ENCODE data around the gene ETS1. TPM values are rescaled to one million over a fixed set of nuclear protein-coding genes. Genes with fewer than 3 reads are reported as not detected.

Gene ETS1
- polyA plus RNA-seq, 2 of the 4 experiments (the other 2 are of a cell fraction), result 14.5 to 18.8 TPM

GRCh38 chr11:128582496-128583366 lies 4.6 kb downstream of the ETS1 start:
- no peaks in the 10 kb centered on the region for H3K9me3 ChIP-seq
- H3K27ac ChIP-seq, result no peak overlapping the region
- 43% methylated on average over 6 of the region's 8 CpGs for WGBS (ENCODE audit: missing lambda C conversion rate)
- ChIA-PET POLR2A (no interaction called here), CTCF (interaction anchor here (1.0 kb wide), 1 partner anchor 292 kb away, joined by 3 read pairs; no protein-coding TSS in a partner anchor)
- DNase-seq (ENCODE audit: low read depth in 1 of 2, low spot score in 1 of 2), result peak; percentile 15 to 39
- no peak for FAIRE-seq
- ATAC-seq, result peak; percentile 89 to 94
- TF ChIP-seq MAFK (IDR thresholded peaks at IDR 0.05; ENCODE audit: partially characterized antibody) (peak; percentile 4), EP300 (IDR thresholded peaks at IDR 0.05) (no peak), FOSL2 (IDR thresholded peaks at IDR 0.05) (no peak), FOSL2 (CRISPR knock-in tag; IDR thresholded peaks at IDR 0.05) (peak; percentile 21; the same call in 1 of the 2 replicates), USF2 (IDR thresholded peaks at IDR 0.05) (no peak)
- H3K4me1 ChIP-seq, result peaks cover 10% of the 10 kb centered on the region; the same call in 2 of the 3 replicates
- peak overlapping the region; percentile 43 for H3K4me2 ChIP-seq
- H3K4me3 ChIP-seq, result no peak overlapping the region

GRCh38 chr11:128581561-128582272 lies 5.6 kb downstream of the ETS1 start:
- H3K4me3 ChIP-seq, result no peak overlapping the region
- no peak for ATAC-seq
- ChIA-PET CTCF (interaction anchor here (1.0 kb wide), 1 partner anchor 291 kb away, joined by 3 read pairs; no protein-coding TSS in a partner anchor), POLR2A (no interaction called here)
- H3K4me2 ChIP-seq, result no peak overlapping the region
- no peak for FAIRE-seq
- peaks cover 10% of the 10 kb centered on the region; the same call in 2 of the 3 replicates for H3K4me1 ChIP-seq
- WGBS (ENCODE audit: missing lambda C conversion rate), result 78% methylated on average over 7 of the region's 7 CpGs
- H3K27ac ChIP-seq, result no peak overlapping the region
- TF ChIP-seq NFE2L2 (conservative IDR thresholded peaks at IDR 0.05; ENCODE audit: low read length), result no peak
- no peak for TF ChIP-seq ESRRA (IDR thresholded peaks at IDR 0.05; ENCODE audit: borderline replicate concordance, low read length)
- no peak for TF ChIP-seq ATOH8 (CRISPR knock-in tag; IDR thresholded peaks at IDR 0.05; ENCODE audit: low read depth)
- no peak for TF ChIP-seq E2F6 (IDR thresholded peaks at IDR 0.05; ENCODE audit: borderline replicate concordance, low read depth)
- no peak for TF ChIP-seq HDAC2 (IDR thresholded peaks at IDR 0.05)
- TF ChIP-seq HOXB13 (CRISPR knock-in tag; IDR thresholded peaks at IDR 0.05; ENCODE audit: low read depth), result no peak
- TF ChIP-seq FOXS1 (CRISPR knock-in tag; IDR thresholded peaks at IDR 0.05), result no peak
- no peak for TF ChIP-seq POLR2A (IDR thresholded peaks at IDR 0.05; ENCODE audit: low read length)
- DNase-seq (ENCODE audit: low read depth in 1 of 2, low spot score in 1 of 2), result no peak
- H3K9me3 ChIP-seq, result no peaks in the 10 kb centered on the region

- H3K9me3 ChIP-seq, result no peaks in the 10 kb centered on the region
- ChIA-PET POLR2A (no interaction called here), CTCF (interaction anchor here (1.0 kb wide), 1 partner anchor 51 kb away, joined by 3 read pairs; no protein-coding TSS in a partner anchor)
- no peak for DNase-seq (ENCODE audit: low read depth in 1 of 2, low spot score in 1 of 2)
- no peak overlapping the region for H3K4me2 ChIP-seq
- H3K4me3 ChIP-seq, result no peak overlapping the region
- no peak overlapping the region for H3K27ac ChIP-seq
- TF ChIP-seq ZNF302 (CRISPR knock-in tag; IDR thresholded peaks at IDR 0.05) (no peak), RNF2 (IDR thresholded peaks at IDR 0.05; ENCODE audit: borderline replicate concordance, low read depth) (no peak), MAZ (IDR thresholded peaks at IDR 0.05; ENCODE audit: borderline replicate concordance, low read depth, low read length) (no peak), MAX (IDR thresholded peaks at IDR 0.05) (no peak), KDM5A (IDR thresholded peaks at IDR 0.05) (no peak), EP300 (IDR thresholded peaks at IDR 0.05) (no peak), NR3C1 (IDR thresholded peaks at IDR 0.05) (no peak), CTCF (IDR thresholded peaks at IDR 0.05) (no peak), TFCP2L1 (CRISPR knock-in tag; IDR thresholded peaks at IDR 0.05) (no peak), FOSL2 (IDR thresholded peaks at IDR 0.05) (no peak), FOSL2 (CRISPR knock-in tag; IDR thresholded peaks at IDR 0.05) (no peak), E2F6 (IDR thresholded peaks at IDR 0.05; ENCODE audit: borderline replicate concordance, low read depth) (no peak), HOXB13 (CRISPR knock-in tag; IDR thresholded peaks at IDR 0.05; ENCODE audit: low read depth) (no peak)
- H3K4me1 ChIP-seq, result peaks cover 10% of the 10 kb centered on the region; the same call in 2 of the 3 replicates
- WGBS (ENCODE audit: missing lambda C conversion rate), result 63% methylated on average over 2 of the region's 2 CpGs
- FAIRE-seq, result no peak
- ATAC-seq, result no peak
Measured at GRCh38 chr11:128580612-128581011, 6.7 kb downstream of the ETS1 start.

Data from A549 (cell line).